ENCODE results near the gene ADK. TPM values are rescaled to one million over a fixed set of nuclear protein-coding genes. Genes with fewer than 3 reads are reported as not detected.
A peak's percentile ranks its signal among the peaks of the same experiment; 100 is the strongest.
"Not testable (repeated sequence)": the region's sequence is repeated elsewhere in the genome, so short reads cannot be mapped to it uniquely, and the experiment has no call there.

ADK gene
- total RNA-seq, 1 experiment from 2014 or later: 26.5 TPM

DNA sequence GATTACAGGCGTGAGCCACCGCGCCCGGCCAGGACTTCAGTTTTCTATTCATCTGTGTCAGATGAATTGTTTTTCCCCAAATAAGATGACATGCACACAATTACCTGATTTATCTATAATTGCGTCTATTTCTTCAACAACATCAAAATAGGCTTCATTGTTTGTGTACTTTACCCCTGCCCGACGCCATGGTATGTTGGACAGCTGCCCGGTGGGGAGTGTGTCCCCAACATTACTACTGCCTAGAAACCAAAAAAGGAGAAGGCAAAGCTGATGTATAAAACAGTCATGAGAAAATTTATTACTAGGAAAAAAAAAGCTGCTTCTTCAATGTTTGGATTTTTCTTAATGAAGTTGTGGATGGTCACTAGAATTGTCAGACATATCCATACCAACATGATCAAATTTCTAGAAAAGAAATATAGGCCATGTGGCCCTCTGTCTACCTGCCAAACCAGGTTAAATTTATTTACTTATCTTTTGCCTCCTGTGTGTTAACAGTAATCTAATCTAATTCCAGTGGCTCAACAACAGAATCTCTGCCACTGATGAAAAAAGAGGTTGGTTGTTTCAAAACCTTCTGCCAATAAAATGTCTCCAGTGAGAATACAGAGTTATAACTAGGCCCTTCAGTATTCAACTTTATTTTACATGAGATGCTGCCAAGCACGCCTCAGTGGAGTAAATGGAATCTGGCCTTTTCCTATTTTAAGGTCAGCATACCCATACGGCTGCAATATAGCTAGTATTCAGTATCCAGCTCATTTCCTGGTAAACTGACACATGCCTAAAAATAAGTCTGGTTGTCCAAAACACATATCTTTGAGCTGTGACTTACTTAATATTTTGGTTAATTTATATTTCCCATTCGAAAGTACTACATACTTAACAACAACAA is 16.8 kb upstream of the ADK start:
- H3K36me3 ChIP-seq: peaks cover 57% of the 10 kb centered on the region
- H3K9me3 ChIP-seq: no peaks in the 10 kb centered on the region
- H3K4me3 ChIP-seq: no peak overlapping the region
- DNase-seq: no peak
- no peaks in the 10 kb centered on the region for H3K27me3 ChIP-seq

- H3K4me3 ChIP-seq: no peak overlapping the region
- no peaks in the 10 kb centered on the region for H3K27me3 ChIP-seq
- no peak for DNase-seq
- H3K9me3 ChIP-seq: no peaks in the 10 kb centered on the region
- H3K36me3 ChIP-seq: peaks cover 52% of the 10 kb centered on the region
Measured at GRCh38 chr10:74135452-74135851, 15.6 kb upstream of the ADK start.

DNA sequence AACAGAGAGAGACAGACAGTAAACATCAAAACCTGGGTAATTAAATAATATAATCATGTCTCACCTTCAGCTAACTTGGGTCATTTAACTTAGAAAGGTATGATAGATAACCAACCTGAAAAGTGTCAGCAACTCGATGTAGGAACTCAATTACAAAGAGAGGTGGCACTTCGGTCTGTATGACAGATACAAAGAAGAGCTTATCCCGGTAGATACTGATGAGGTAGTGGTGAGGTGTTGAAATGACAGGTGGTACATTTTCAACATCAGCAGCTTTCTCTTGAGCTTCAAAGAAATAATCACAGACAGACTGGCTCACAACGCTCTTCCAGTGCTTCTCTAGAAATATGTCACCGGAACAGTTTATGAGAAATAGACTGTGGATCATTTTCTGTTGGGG is 13.0 kb upstream of the ADK start:
- Histone ChIP-seq H3K4me3 (no peak overlapping the region), H3K9me3 (no peaks in the 10 kb centered on the region), H3K27me3 (no peaks in the 10 kb centered on the region), H3K36me3 (peaks cover 45% of the 10 kb centered on the region)
- no peak for DNase-seq

GRCh38 chr10:74138596-74138995 is 12.4 kb upstream of the ADK start:
- DNase-seq, H3K4me3 ChIP-seq, H3K9me3 ChIP-seq, H3K27me3 ChIP-seq: not testable (repeated sequence)
- peaks cover 44% of the 10 kb centered on the region for H3K36me3 ChIP-seq

DNA sequence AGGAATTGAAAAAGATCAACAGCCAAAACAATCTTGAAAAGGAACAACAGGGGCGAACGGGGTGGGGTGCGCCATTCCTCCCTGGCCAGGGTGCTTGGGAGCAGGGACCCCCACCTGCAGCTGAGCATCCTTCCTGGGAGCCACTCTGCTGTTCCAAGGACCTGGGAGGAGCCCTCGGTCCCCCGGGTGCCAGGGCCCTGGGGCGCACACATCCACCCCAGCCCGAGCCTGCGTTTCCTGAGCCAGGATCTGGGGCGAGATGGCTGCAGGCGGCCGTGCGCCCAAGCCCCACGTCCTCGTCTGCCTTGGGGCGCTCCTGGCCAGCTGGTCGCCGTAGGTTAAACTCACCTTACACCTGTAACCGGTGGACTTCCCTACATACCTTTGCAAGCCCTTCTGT is 11.0 kb upstream of the ADK start:
- H3K9me3 ChIP-seq: no peaks in the 10 kb centered on the region
- no peak overlapping the region for H3K4me3 ChIP-seq
- H3K36me3 ChIP-seq: peaks cover 30% of the 10 kb centered on the region
- H3K27me3 ChIP-seq: no peaks in the 10 kb centered on the region
- DNase-seq: no peak

GRCh38 chr10:74140553-74140952 is 10.5 kb upstream of the ADK start:
- Histone ChIP-seq H3K4me3 (no peak overlapping the region), H3K9me3 (no peaks in the 10 kb centered on the region), H3K27me3 (no peaks in the 10 kb centered on the region), H3K36me3 (peaks cover 27% of the 10 kb centered on the region)
- DNase-seq: no peak

DNA sequence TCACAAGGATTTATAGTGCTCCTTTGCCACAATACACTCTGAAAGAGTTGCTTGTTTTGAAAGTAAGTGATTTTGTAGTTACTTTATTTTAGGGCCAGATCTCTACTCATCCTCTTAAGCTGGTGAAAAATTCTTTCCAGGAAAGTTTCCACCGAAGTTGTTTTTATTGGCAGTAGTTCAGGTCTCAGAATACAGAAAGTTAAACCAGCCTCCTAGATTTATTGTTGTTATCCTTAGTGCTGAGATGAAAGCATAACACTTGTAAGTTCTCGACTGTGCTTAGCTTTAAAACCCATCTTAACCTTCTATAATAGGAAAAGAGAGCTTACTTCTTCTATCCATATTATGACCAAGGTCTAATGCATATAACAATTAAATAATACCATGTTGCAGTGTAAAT is 5.9 kb upstream of the ADK start:
- Histone ChIP-seq H3K27me3 (no peaks in the 10 kb centered on the region), H3K36me3 (peaks cover 15% of the 10 kb centered on the region), H3K4me3 (no peak overlapping the region), H3K9me3 (no peaks in the 10 kb centered on the region)
- no peak for DNase-seq

- DNase-seq, H3K27me3 ChIP-seq, H3K9me3 ChIP-seq, H3K4me3 ChIP-seq: not testable (repeated sequence)
- H3K36me3 ChIP-seq: peaks cover 15% of the 10 kb centered on the region
Measured at GRCh38 chr10:74146980-74147379, 4.0 kb upstream of the ADK start.

DNA sequence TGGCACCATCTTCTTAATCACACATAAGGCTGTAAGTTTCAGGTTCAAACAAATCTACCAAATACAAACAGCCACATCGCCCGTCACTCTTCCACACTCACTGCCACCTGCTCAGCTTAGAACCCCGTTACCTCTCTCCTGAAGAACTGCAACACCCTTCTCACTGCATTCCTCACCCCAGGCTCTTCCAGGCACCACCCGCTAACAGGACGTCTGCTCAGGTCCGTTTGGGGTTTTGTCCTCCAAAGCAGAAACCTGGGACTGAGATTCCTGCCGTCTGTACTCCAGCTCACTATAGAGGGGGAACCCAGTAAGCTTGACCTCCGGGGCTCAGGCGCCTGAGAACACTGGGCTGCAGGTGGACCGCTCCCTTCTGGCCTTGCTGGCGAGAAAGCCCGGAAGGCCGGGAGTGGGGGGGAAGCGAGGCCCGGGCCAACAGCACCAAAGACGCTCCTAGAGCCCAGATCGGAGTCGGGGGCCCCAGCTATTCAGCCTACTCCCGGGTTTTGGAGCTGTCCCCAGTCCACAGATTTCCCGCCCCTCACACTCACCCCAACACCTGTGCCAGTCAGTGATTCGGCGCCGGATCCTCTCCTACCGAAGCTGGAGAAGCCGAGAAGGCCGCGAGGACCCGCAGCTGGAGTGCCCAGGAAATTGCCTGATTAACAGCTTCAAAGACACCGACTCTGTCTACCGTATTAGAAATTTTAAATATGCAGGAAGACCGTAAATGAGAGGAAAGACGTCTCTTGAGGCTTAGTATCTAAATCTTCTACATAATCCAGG is 624 bp upstream of the ADK start, which contains the start of gene AP3M1:
Gene AP3M1 (minus strand): TSS at position 625 of the 786 bp plus-strand sequence. CDS start 12,449 bp downstream, outside the sequence.
- Histone ChIP-seq H3K9me3 (no peaks in the 10 kb centered on the region), H3K36me3 (peaks cover 15% of the 10 kb centered on the region), H3K27me3 (no peaks in the 10 kb centered on the region), H3K4me3 (peak within 1 kb of the TSS; percentile 74)
- peak; percentile 75 for DNase-seq

- Histone ChIP-seq H3K27me3 (no peaks in the 10 kb centered on the region), H3K4me3 (peak overlapping the region; percentile 74), H3K9me3 (no peaks in the 10 kb centered on the region), H3K36me3 (peaks cover 8% of the 10 kb centered on the region; the same call in 1 of the 2 replicates)
- no peak for DNase-seq
Measured at GRCh38 chr10:74151879-74152722, 1.1 kb downstream of the ADK start.

GRCh38 chr10:74153123-74153522 is 2.1 kb downstream of the ADK start:
- Histone ChIP-seq H3K36me3 (no peaks in the 10 kb centered on the region), H3K9me3 (no peaks in the 10 kb centered on the region), H3K27me3 (no peaks in the 10 kb centered on the region), H3K4me3 (no peak overlapping the region)
- DNase-seq: no peak

- H3K36me3 ChIP-seq: no peaks in the 10 kb centered on the region
- H3K27me3 ChIP-seq: no peaks in the 10 kb centered on the region
- no peak for DNase-seq
- no peaks in the 10 kb centered on the region for H3K9me3 ChIP-seq
- H3K4me3 ChIP-seq: no peak overlapping the region
Measured at GRCh38 chr10:74153676-74154075, 2.7 kb downstream of the ADK start.

- Histone ChIP-seq H3K27me3 (no peaks in the 10 kb centered on the region), H3K4me3 (no peak overlapping the region), H3K36me3 (no peaks in the 10 kb centered on the region), H3K9me3 (no peaks in the 10 kb centered on the region)
- DNase-seq: no peak
Measured at GRCh38 chr10:74156919-74157289, 5.9 kb downstream of the ADK start.

GRCh38 chr10:74160013-74160412 is 9.0 kb downstream of the ADK start:
- H3K27me3 ChIP-seq: no peaks in the 10 kb centered on the region
- no peak for DNase-seq
- H3K36me3 ChIP-seq: no peaks in the 10 kb centered on the region
- H3K4me3 ChIP-seq: no peak overlapping the region
- H3K9me3 ChIP-seq: no peaks in the 10 kb centered on the region

- Histone ChIP-seq H3K27me3 (no peaks in the 10 kb centered on the region), H3K9me3 (no peaks in the 10 kb centered on the region), H3K4me3 (no peak overlapping the region), H3K36me3 (no peaks in the 10 kb centered on the region)
- DNase-seq: no peak
Measured at GRCh38 chr10:74163319-74164068, 12.5 kb downstream of the ADK start.

All from MG63 (cell line).